Upper lobe of left lung (tissue), 6 donors: ENCODE data around the gene CDH13. TPM values are rescaled to one million over a fixed set of nuclear protein-coding genes. Genes with fewer than 3 reads are reported as not detected.
A peak's percentile ranks its signal among the peaks of the same experiment; 100 is the strongest.

Experiments
- ATAC-seq, 2 donors: fragments of 200-7000 bp; cut with Tn5 transposase; one replicate each; pipeline ENCODE4 v1.9.1; 2022; ENCODE audit warnings: mild to moderate bottlenecking in 2 of 2, moderate library complexity in 2 of 2; ENCODE audit not compliant: low FRiP score in 2 of 2
- DNase-seq, 2 donors: peaks; one replicate each; pipeline ENCODE4 v3.0.0-alpha.2; 2019 to 2020
- H3K27ac ChIP-seq, 4 donors: fragments of 200-600 bp; sonication (generic); one replicate each; pipeline ENCODE4 v1.5.1; 2016 to 2019
- H3K27me3 ChIP-seq, 4 donors: fragments of 200-600 bp; sonication (generic); one replicate each; pipeline ENCODE4 v1.5.1; 2017 to 2019
- H3K36me3 ChIP-seq, 4 donors: fragments of 200-600 bp; sonication (generic); one replicate each; pipeline ENCODE4 v1.5.1; 2016 to 2019
- H3K4me1 ChIP-seq, 4 donors: fragments of 200-600 bp; sonication (generic); one replicate each; pipeline ENCODE4 v1.5.1; 2018 to 2019
- H3K4me3 ChIP-seq, 4 donors: fragments of 200-600 bp; sonication (generic); one replicate each; pipeline ENCODE4 v1.5.1; 2017 to 2019; ENCODE audit warnings: mild to moderate bottlenecking in 2 of 4, moderate library complexity in 1 of 4
- H3K9me3 ChIP-seq, 4 donors: fragments of 200-600 bp; sonication (generic); one replicate each; pipeline ENCODE4 v1.5.1; 2018 to 2019
- CTCF ChIP-seq, 6 experiments: fragments of 450-650 bp in 4 of 6; fragments of 200-600 bp in 2 of 6; sonication (generic) in 2 of 6; IDR thresholded peaks; one replicate each; pipeline ENCODE4 v1.5.1; 2016 to 2019; ENCODE audit warnings: antibody characterized with exemption in 6 of 6
- EP300 ChIP-seq, 4 donors: sonication (generic); formaldehyde crosslinking; IDR thresholded peaks; one replicate each; pipeline ENCODE4 v1.5.1; 2017; ENCODE audit warnings: antibody characterized with exemption in 4 of 4, control low read depth in 2 of 4
- POLR2A ChIP-seq, 4 donors: fragments of 450-650 bp; IDR thresholded peaks; one replicate each; pipeline ENCODE4 v1.5.1; 2016 to 2017; ENCODE audit warnings: antibody characterized with exemption in 4 of 4, mild to moderate bottlenecking in 2 of 4
- POLR2AphosphoS5 ChIP-seq, 2 donors: sonication (generic); formaldehyde crosslinking; IDR thresholded peaks; one replicate each; pipeline ENCODE4 v1.5.1; 2017; ENCODE audit warnings: antibody characterized with exemption in 2 of 2
- WGBS, 2 donors: methylation state at CpG; one replicate each; pipeline ENCODE4 v1.1.5; 2017 to 2018; 5-methylcytosine and 5-hydroxymethylcytosine counted together
- total RNA-seq, 6 donors: library from RNA; depleted of rRNA in 4 of 6; stranded (reverse); fragments of >200 nt in 4 of 6; gene quantifications; one replicate each; pipeline versions ENCODE4 v1.1.0 to v1.2.1, GENCODE V29; 2016 to 2021
- donor health status: DM: no; HTN: no; CAD: no; lungs with moderate emphysema.
- donor health status: DM: no; HTN: yes; CAD: no; lungs with severe emphysema.

The CDH13 gene
- total RNA-seq, 6 donors from 2014 or later = 11.3 to 39.8 (median 19.9) TPM

- 90 to 92% methylated on average over 9 of the region's 9 CpGs for WGBS, 2 donors
- Histone ChIP-seq H3K4me3 (no peak overlapping the region), H3K4me1 (peaks cover 0 to 6% (median 1%) of the 10 kb centered on the region in 4 donors), H3K36me3 (no peaks in the 10 kb centered on the region), H3K27ac (no peak overlapping the region), H3K9me3 (no peaks in the 10 kb centered on the region), H3K27me3 (no peaks in the 10 kb centered on the region)
- TF ChIP-seq POLR2AphosphoS5 (IDR thresholded peaks at IDR 0.05) = no peak
- no peak for TF ChIP-seq POLR2A (IDR thresholded peaks at IDR 0.05)
- no peak for TF ChIP-seq CTCF (IDR thresholded peaks at IDR 0.05)
- no peak for TF ChIP-seq EP300 (IDR thresholded peaks at IDR 0.05)
- DNase-seq (no peak), ATAC-seq (peak in 1 of 2 donors; percentile 54)
These were observed 509.6 kb downstream of the CDH13 start for GRCh38 chr16:83136419-83136818.

- DNase-seq (no peak), ATAC-seq (peak in 1 of 2 donors; percentile 27)
- 67 to 73% methylated on average over 1 to 5 of the region's 5 CpGs for WGBS, 2 donors
- Histone ChIP-seq H3K27ac (no peak overlapping the region), H3K36me3 (no peaks in the 10 kb centered on the region), H3K4me3 (peak overlapping the region in 3 of 4 donors; percentile 12 to 32 (median 29)), H3K27me3 (no peaks in the 10 kb centered on the region), H3K4me1 (peaks cover 0 to 6% (median 1%) of the 10 kb centered on the region in 4 donors), H3K9me3 (no peaks in the 10 kb centered on the region)
- TF ChIP-seq POLR2AphosphoS5 (IDR thresholded peaks at IDR 0.05) (no peak), CTCF (IDR thresholded peaks at IDR 0.05) (no peak), POLR2A (IDR thresholded peaks at IDR 0.05) (no peak), EP300 (IDR thresholded peaks at IDR 0.05) (no peak)
These were observed 510.2 kb downstream of the CDH13 start for GRCh38 chr16:83136924-83137323.

- no peaks in the 10 kb centered on the region for H3K27me3 ChIP-seq
- peaks cover 0 to 6% (median 1%) of the 10 kb centered on the region in 4 donors for H3K4me1 ChIP-seq
- WGBS, 2 donors = 15 to 29% methylated on average over 17 of the region's 17 CpGs
- ATAC-seq (peak in 1 of 2 donors; percentile 71), DNase-seq (no peak)
- H3K9me3 ChIP-seq = no peaks in the 10 kb centered on the region
- no peaks in the 10 kb centered on the region for H3K36me3 ChIP-seq
- TF ChIP-seq CTCF (IDR thresholded peaks at IDR 0.05) (no peak), POLR2AphosphoS5 (IDR thresholded peaks at IDR 0.05) (no peak), EP300 (IDR thresholded peaks at IDR 0.05) (no peak), POLR2A (IDR thresholded peaks at IDR 0.05) (no peak)
- peak overlapping the region in 3 of 4 donors; percentile 12 to 32 (median 29) for H3K4me3 ChIP-seq
- H3K27ac ChIP-seq = peak overlapping the region in 2 of 4 donors; percentile 16 to 40
These were observed 510.6 kb downstream of the CDH13 start for GRCh38 chr16:83137326-83137781.

GRCh38 chr16:83137894-83138293, 511.1 kb downstream of the CDH13 start:
- no peaks in the 10 kb centered on the region for H3K36me3 ChIP-seq
- no peaks in the 10 kb centered on the region for H3K27me3 ChIP-seq
- H3K9me3 ChIP-seq = no peaks in the 10 kb centered on the region
- ATAC-seq (no peak), DNase-seq (no peak)
- peak overlapping the region in 1 of 4 donors; percentile 16 for H3K27ac ChIP-seq
- no peak for TF ChIP-seq CTCF (IDR thresholded peaks at IDR 0.05)
- TF ChIP-seq EP300 (IDR thresholded peaks at IDR 0.05) = no peak
- no peak for TF ChIP-seq POLR2A (IDR thresholded peaks at IDR 0.05)
- no peak for TF ChIP-seq POLR2AphosphoS5 (IDR thresholded peaks at IDR 0.05)
- peak overlapping the region in 2 of 4 donors; percentile 29 to 32 for H3K4me3 ChIP-seq
- H3K4me1 ChIP-seq = peaks cover 0 to 6% (median 1%) of the 10 kb centered on the region in 4 donors
- 69 to 77% methylated on average over 5 of the region's 5 CpGs for WGBS, 2 donors

GRCh38 chr16:83138512-83138911, 511.7 kb downstream of the CDH13 start:
- H3K27me3 ChIP-seq = no peaks in the 10 kb centered on the region
- peaks cover 0 to 6% (median 1%) of the 10 kb centered on the region in 4 donors for H3K4me1 ChIP-seq
- H3K36me3 ChIP-seq = no peaks in the 10 kb centered on the region
- H3K27ac ChIP-seq = no peak overlapping the region
- ATAC-seq = peak in 1 of 2 donors; percentile 47
- no peak overlapping the region for H3K4me3 ChIP-seq
- H3K9me3 ChIP-seq = no peaks in the 10 kb centered on the region
- TF ChIP-seq CTCF (IDR thresholded peaks at IDR 0.05) (no peak), POLR2A (IDR thresholded peaks at IDR 0.05) (no peak), POLR2AphosphoS5 (IDR thresholded peaks at IDR 0.05) (no peak), EP300 (IDR thresholded peaks at IDR 0.05) (no peak)
- 81 to 83% methylated on average over 7 of the region's 7 CpGs for WGBS, 2 donors
- DNase-seq = no peak
